Astrocyte (in vitro differentiated cells and primary cell): ENCODE data around the gene KRT6B. TPM values are rescaled to one million over a fixed set of nuclear protein-coding genes. Genes with fewer than 3 reads are reported as not detected.

Source experiments
- DNase-seq: peaks from one replicate; pipeline ENCODE4 v3.0.0-alpha.2; 2010; ENCODE audit warnings: low read depth
- FAIRE-seq: peaks from 2 replicates; lab custom pipeline; 2011; peaks lifted over from hg19 to GRCh38; lab: Jason Lieb, UNC
- H2AFZ ChIP-seq: 2 replicates; pipeline ENCODE4 v1.6.0; 2012; ENCODE audit warnings: low read depth, low read length, inconsistent platforms
- H3K27ac ChIP-seq: 2 replicates; pipeline ENCODE4 v1.5.1; 2011; ENCODE audit warnings: low read depth, low read length, inconsistent platforms
- H3K27me3 ChIP-seq: 2 replicates; pipeline ENCODE4 v1.6.0; 2011; ENCODE audit warnings: low read length, inconsistent platforms; ENCODE audit not compliant: insufficient read depth
- H3K36me3 ChIP-seq: 2 replicates; pipeline ENCODE4 v1.5.1; 2011; ENCODE audit warnings: low read length, inconsistent platforms; ENCODE audit not compliant: insufficient read depth
- H3K4me1 ChIP-seq: 2 replicates; pipeline ENCODE4 v1.5.1; 2011; ENCODE audit warnings: low read length, inconsistent platforms; ENCODE audit not compliant: insufficient read depth
- H3K4me2 ChIP-seq: 2 replicates; pipeline ENCODE4 v1.6.0; 2012; ENCODE audit warnings: low read length, inconsistent platforms
- H3K4me3 ChIP-seq: 2 replicates; pipeline ENCODE4 v1.5.1; 2011; ENCODE audit warnings: low read depth, mild to moderate bottlenecking, low read length, inconsistent platforms; ENCODE audit not compliant: insufficient read depth
- H3K79me2 ChIP-seq: 2 replicates; pipeline ENCODE4 v1.6.0; 2012; ENCODE audit warnings: mild to moderate bottlenecking, low read length, inconsistent platforms; ENCODE audit not compliant: insufficient read depth
- H3K9ac ChIP-seq: 2 replicates; pipeline ENCODE4 v1.6.0; 2012; ENCODE audit warnings: mild to moderate bottlenecking, low read length, inconsistent platforms
- H3K9me3 ChIP-seq: 2 replicates; pipeline ENCODE4 v1.5.1; 2012; ENCODE audit warnings: low read depth, mild to moderate bottlenecking, low read length, inconsistent platforms; ENCODE audit not compliant: insufficient read depth
- H4K20me1 ChIP-seq: 2 replicates; pipeline ENCODE4 v1.6.0; 2012; ENCODE audit warnings: low read length, inconsistent platforms; ENCODE audit not compliant: insufficient read depth
- H3K27ac Mint-ChIP-seq: one replicate; pipeline ENCODE4 v1.8.0; 2021; ENCODE audit warnings: mild to moderate bottlenecking, mixed read lengths; ENCODE audit not compliant: unreplicated experiment
- H3K27me3 Mint-ChIP-seq: one replicate; pipeline ENCODE4 v1.8.0; 2021; ENCODE audit warnings: low read depth, mixed read lengths; ENCODE audit not compliant: unreplicated experiment
- H3K36me3 Mint-ChIP-seq: one replicate; pipeline ENCODE4 v1.8.0; 2021; ENCODE audit warnings: low read depth, mixed read lengths; ENCODE audit not compliant: unreplicated experiment
- H3K4me1 Mint-ChIP-seq: one replicate; pipeline ENCODE4 v1.8.0; 2021; ENCODE audit warnings: low read depth, mixed read lengths; ENCODE audit not compliant: unreplicated experiment
- H3K4me3 Mint-ChIP-seq: one replicate; pipeline ENCODE4 v1.8.0; 2021; ENCODE audit warnings: mild to moderate bottlenecking, moderate library complexity, mixed read lengths; ENCODE audit not compliant: unreplicated experiment
- H3K9me3 Mint-ChIP-seq: one replicate; pipeline ENCODE4 v1.8.0; 2021; ENCODE audit warnings: mild to moderate bottlenecking, mixed read lengths; ENCODE audit not compliant: unreplicated experiment
- EZH2 ChIP-seq: IDR thresholded peaks from 2 replicates; pipeline ENCODE4 v1.6.1; 2012; ENCODE audit warnings: mild to moderate bottlenecking, low read length, inconsistent platforms; ENCODE audit not compliant: insufficient read depth
- total RNA-seq: library from RNA; stranded (reverse); gene quantifications from 2 replicates; pipeline ENCODE4 v1.2.1, GENCODE V29; 2021
- TF ChIP-seq, protein P1 (sequence below): IDR thresholded peaks from 2 replicates; pipeline ENCODE4 v1.5.1; 2011; ENCODE audit warnings: low read depth, mild to moderate bottlenecking, inconsistent platforms, low read length, moderate library complexity; ENCODE audit not compliant: insufficient read depth

The KRT6B gene
- total RNA-seq, 1 donor from 2014 or later: not detected

DNA sequence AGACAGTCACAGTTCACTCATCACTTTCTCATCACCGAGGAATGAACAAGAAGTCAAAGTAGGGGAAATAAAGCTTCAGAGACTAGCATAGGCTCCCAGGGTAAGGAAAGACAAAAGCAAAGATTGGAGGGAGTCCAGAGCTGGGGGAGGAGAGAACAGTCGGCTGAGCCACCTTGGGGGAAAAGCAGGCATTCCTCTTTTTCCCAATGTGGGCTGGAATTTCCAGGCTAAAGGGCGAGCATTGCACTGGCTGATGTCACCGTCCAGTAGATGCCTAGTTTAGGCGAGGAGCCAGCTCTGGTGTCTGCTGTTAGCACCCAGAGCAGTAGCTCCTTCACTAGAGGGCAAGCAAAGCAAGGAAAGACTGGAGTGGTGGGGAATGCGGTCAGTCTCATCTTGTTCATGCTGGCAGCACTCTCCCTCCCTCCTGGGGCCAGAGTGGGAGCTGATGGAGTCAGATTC is 9.3 kb downstream of the KRT6B start:
- Histone ChIP-seq H4K20me1 (no peaks in the 10 kb centered on the region), H3K27me3 (no peaks in the 10 kb centered on the region), H3K4me3 (peak overlapping the region; percentile 9), H3K9me3 (no peaks in the 10 kb centered on the region), H3K9ac (peak overlapping the region; percentile 70), H3K79me2 (no peaks in the 10 kb centered on the region), H3K27ac (peak overlapping the region; percentile 94), H3K36me3 (no peaks in the 10 kb centered on the region), H3K4me1 (peaks cover 41% of the 10 kb centered on the region), H3K4me2 (peak overlapping the region; percentile 74), H2AFZ (no peak overlapping the region)
- peak overlapping the region; percentile 2 for H3K4me3 Mint-ChIP-seq
- H3K9me3 Mint-ChIP-seq: no peaks in the 10 kb centered on the region
- H3K27ac Mint-ChIP-seq: peak overlapping the region; percentile 96
- FAIRE-seq: peak; percentile 81
- peaks cover 41% of the 10 kb centered on the region for H3K4me1 Mint-ChIP-seq
- no peak for TF ChIP-seq EZH2
- TF ChIP-seq, protein P1, sequence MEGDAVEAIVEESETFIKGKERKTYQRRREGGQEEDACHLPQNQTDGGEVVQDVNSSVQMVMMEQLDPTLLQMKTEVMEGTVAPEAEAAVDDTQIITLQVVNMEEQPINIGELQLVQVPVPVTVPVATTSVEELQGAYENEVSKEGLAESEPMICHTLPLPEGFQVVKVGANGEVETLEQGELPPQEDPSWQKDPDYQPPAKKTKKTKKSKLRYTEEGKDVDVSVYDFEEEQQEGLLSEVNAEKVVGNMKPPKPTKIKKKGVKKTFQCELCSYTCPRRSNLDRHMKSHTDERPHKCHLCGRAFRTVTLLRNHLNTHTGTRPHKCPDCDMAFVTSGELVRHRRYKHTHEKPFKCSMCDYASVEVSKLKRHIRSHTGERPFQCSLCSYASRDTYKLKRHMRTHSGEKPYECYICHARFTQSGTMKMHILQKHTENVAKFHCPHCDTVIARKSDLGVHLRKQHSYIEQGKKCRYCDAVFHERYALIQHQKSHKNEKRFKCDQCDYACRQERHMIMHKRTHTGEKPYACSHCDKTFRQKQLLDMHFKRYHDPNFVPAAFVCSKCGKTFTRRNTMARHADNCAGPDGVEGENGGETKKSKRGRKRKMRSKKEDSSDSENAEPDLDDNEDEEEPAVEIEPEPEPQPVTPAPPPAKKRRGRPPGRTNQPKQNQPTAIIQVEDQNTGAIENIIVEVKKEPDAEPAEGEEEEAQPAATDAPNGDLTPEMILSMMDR: peak; percentile 23
- peak; percentile 95 for DNase-seq
- peaks cover 6% of the 10 kb centered on the region for H3K27me3 Mint-ChIP-seq
- no peaks in the 10 kb centered on the region for H3K36me3 Mint-ChIP-seq

DNA sequence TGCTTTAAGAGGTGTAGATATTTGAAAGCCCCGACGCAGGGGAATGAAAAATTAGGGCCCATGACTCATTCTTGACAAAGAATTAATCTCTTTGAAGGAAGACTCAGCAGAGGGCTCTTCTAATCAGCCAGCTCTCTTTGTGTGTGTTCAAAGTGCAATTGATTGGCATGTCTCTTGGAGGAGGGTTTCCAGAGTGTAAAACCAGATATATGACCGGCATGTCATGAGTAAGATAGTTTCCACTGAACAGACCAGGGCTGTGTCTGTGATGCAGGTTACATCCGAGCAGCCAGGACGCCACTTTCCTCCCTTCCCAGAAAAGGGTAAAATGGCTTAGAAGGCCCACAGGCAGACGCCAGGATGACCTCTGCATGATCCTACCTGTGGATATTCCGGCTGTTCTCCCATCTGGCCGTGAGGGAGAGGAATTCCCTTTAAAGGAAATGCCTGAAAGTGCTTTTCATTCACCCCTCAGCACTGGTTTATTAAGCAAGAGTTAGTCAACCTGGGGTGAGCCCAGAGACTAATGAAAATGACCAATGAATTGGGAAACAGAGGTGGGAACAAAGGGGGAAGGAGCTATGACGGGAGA is 10.5 kb downstream of the KRT6B start:
- no peak for FAIRE-seq

More for the DNA sequence above, 10.5 kb downstream of the KRT6B start:
- no peaks in the 10 kb centered on the region for H3K36me3 ChIP-seq
- peak overlapping the region; percentile 94 for H3K27ac ChIP-seq
- H3K9me3 Mint-ChIP-seq: no peaks in the 10 kb centered on the region
- H3K4me1 ChIP-seq: peaks cover 47% of the 10 kb centered on the region
- H3K79me2 ChIP-seq: no peaks in the 10 kb centered on the region
- peaks cover 50% of the 10 kb centered on the region for H3K4me1 Mint-ChIP-seq
- no peaks in the 10 kb centered on the region for H3K27me3 ChIP-seq
- H3K9me3 ChIP-seq: no peaks in the 10 kb centered on the region
- H3K4me3 ChIP-seq: peak overlapping the region; percentile 9
- no peaks in the 10 kb centered on the region for H3K36me3 Mint-ChIP-seq
- no peak overlapping the region for H2AFZ ChIP-seq
- H3K9ac ChIP-seq: peak overlapping the region; percentile 70
- peak overlapping the region; percentile 96 for H3K27ac Mint-ChIP-seq
- no peak overlapping the region for H3K4me3 Mint-ChIP-seq
- peaks cover 6% of the 10 kb centered on the region for H3K27me3 Mint-ChIP-seq
- H4K20me1 ChIP-seq: no peaks in the 10 kb centered on the region
- peak; percentile 86 for DNase-seq
- TF ChIP-seq, protein P1: no peak
- peak overlapping the region; percentile 74 for H3K4me2 ChIP-seq
